H9 (cell line): ENCODE data around the gene PRDM5. TPM values are rescaled to one million over a fixed set of nuclear protein-coding genes. Genes with fewer than 3 reads are reported as not detected.

Source experiments
- DNase-seq: peaks from one replicate; pipeline ENCODE4 v3.0.0-alpha.2; 2017
- H2AFZ ChIP-seq: one replicate; pipeline ENCODE4 v1.6.1; 2013; ENCODE audit warnings: mild to moderate bottlenecking, low read length, control low read depth, moderate library complexity
- H2AK5ac ChIP-seq: 2 replicates; pipeline ENCODE4 v1.6.1; 2013; ENCODE audit warnings: low read length, control low read depth, mixed read lengths; ENCODE audit not compliant: insufficient read length
- H2BK120ac ChIP-seq: one replicate; pipeline ENCODE4 v1.6.1; 2013; ENCODE audit warnings: low read depth, mild to moderate bottlenecking, low read length, control low read depth, inconsistent platforms; ENCODE audit not compliant: poor library complexity, severe bottlenecking
- H2BK12ac ChIP-seq: 2 replicates; pipeline ENCODE4 v1.6.1; 2013; ENCODE audit warnings: low read length, control low read depth, mixed read lengths, low read depth; ENCODE audit not compliant: insufficient read length
- H2BK15ac ChIP-seq: 2 replicates; pipeline ENCODE4 v1.6.1; 2013; ENCODE audit warnings: low read depth, low read length, control low read depth
- H2BK20ac ChIP-seq: one replicate; pipeline ENCODE4 v1.6.1; 2013; ENCODE audit warnings: low read depth, mild to moderate bottlenecking, low read length, control low read depth, inconsistent platforms; ENCODE audit not compliant: poor library complexity, severe bottlenecking
- H2BK5ac ChIP-seq: 2 replicates; pipeline ENCODE4 v1.6.1; 2013; ENCODE audit warnings: low read length, control low read depth, mixed read lengths; ENCODE audit not compliant: insufficient read length
- H3K14ac ChIP-seq: 2 replicates; pipeline ENCODE4 v1.6.1; 2013; ENCODE audit warnings: low read length, control low read depth; ENCODE audit not compliant: insufficient read depth
- H3K18ac ChIP-seq: 2 replicates; pipeline ENCODE4 v1.6.1; 2013; ENCODE audit warnings: low read depth, mild to moderate bottlenecking, mixed read lengths, low read length, control low read depth; ENCODE audit not compliant: insufficient read length
- H3K23ac ChIP-seq: 2 replicates; pipeline ENCODE4 v1.6.1; 2013; ENCODE audit warnings: low read length, control low read depth, mixed read lengths, low read depth; ENCODE audit not compliant: insufficient read length
- H3K23me2 ChIP-seq: 2 replicates; pipeline ENCODE4 v1.6.1; 2013; ENCODE audit warnings: low read depth, mild to moderate bottlenecking, mixed read lengths, low read length, control low read depth; ENCODE audit not compliant: insufficient read length, poor library complexity, severe bottlenecking
- H3K27ac ChIP-seq: 2 replicates; pipeline ENCODE4 v1.5.1; 2013; ENCODE audit warnings: low read length, control low read depth, mixed read lengths, low read depth; ENCODE audit not compliant: insufficient read length
- H3K27me3 ChIP-seq: 2 replicates; pipeline ENCODE4 v1.6.1; 2013; ENCODE audit warnings: low read length, control low read depth, inconsistent platforms; ENCODE audit not compliant: insufficient read depth
- H3K4ac ChIP-seq: 2 replicates; pipeline ENCODE4 v1.6.1; 2013; ENCODE audit warnings: low read depth, mild to moderate bottlenecking, control low read depth, inconsistent platforms, low read length, moderate library complexity
- H3K4me1 ChIP-seq: 2 replicates; pipeline ENCODE4 v1.6.1; 2013; ENCODE audit warnings: low read length, control low read depth, inconsistent platforms; ENCODE audit not compliant: insufficient read depth
- H3K4me2 ChIP-seq: 2 replicates; pipeline ENCODE4 v1.6.1; 2013; ENCODE audit warnings: low read length, control low read depth, mixed read lengths; ENCODE audit not compliant: insufficient read length, insufficient read depth
- H3K56ac ChIP-seq: 2 replicates; pipeline ENCODE4 v1.6.1; 2013; ENCODE audit warnings: low read depth, mild to moderate bottlenecking, mixed read lengths, low read length, control low read depth; ENCODE audit not compliant: insufficient read length
- H3K79me1 ChIP-seq: 2 replicates; pipeline ENCODE4 v1.6.1; 2013; ENCODE audit warnings: low read depth, mild to moderate bottlenecking, moderate library complexity, low read length, control low read depth, inconsistent platforms; ENCODE audit not compliant: insufficient read depth, poor library complexity, severe bottlenecking
- H3K79me2 ChIP-seq: 2 replicates; pipeline ENCODE4 v1.6.1; 2013; ENCODE audit warnings: low read length, control low read depth, inconsistent platforms; ENCODE audit not compliant: insufficient read depth
- H3K9ac ChIP-seq: 2 replicates; pipeline ENCODE4 v1.6.1; 2013; ENCODE audit warnings: low read length, control low read depth, mixed read lengths; ENCODE audit not compliant: insufficient read length; ENCODE audit errors: extremely low read depth
- H3K9me3 ChIP-seq: one replicate; pipeline ENCODE4 v1.6.1; 2013; ENCODE audit warnings: low read depth, low read length, inconsistent platforms; ENCODE audit not compliant: control insufficient read depth
- H3T11ph ChIP-seq: one replicate; pipeline ENCODE4 v1.6.1; 2013; ENCODE audit warnings: mild to moderate bottlenecking, low read length, control low read depth, inconsistent platforms
- H4K20me1 ChIP-seq: one replicate; pipeline ENCODE4 v1.6.1; 2013; ENCODE audit not compliant: control insufficient read depth, insufficient read length, insufficient read depth
- H4K5ac ChIP-seq: 2 replicates; pipeline ENCODE4 v1.6.1; 2013; ENCODE audit warnings: low read depth, mild to moderate bottlenecking, mixed read lengths, low read length, control low read depth; ENCODE audit not compliant: insufficient read length
- H4K8ac ChIP-seq: replicated peaks from 2 replicates; pipeline ENCODE4 v1.6.1; 2013; ENCODE audit warnings: low read length, control low read depth, mixed read lengths, low read depth; ENCODE audit not compliant: insufficient read length
- H4K91ac ChIP-seq: 2 replicates; pipeline ENCODE4 v1.6.1; 2013; ENCODE audit warnings: low read depth, mild to moderate bottlenecking, moderate library complexity, mixed read lengths, low read length, control low read depth; ENCODE audit not compliant: insufficient read length
- H3K27ac Mint-ChIP-seq, 3 experiments: 2 replicates in 2 of 3; 3 replicates in 1 of 3; pipeline ENCODE4 v1.8.0; 2020 to 2021; ENCODE audit warnings: mixed read lengths in 3 of 3, mild to moderate bottlenecking in 1 of 3, moderate library complexity in 1 of 3
- H3K27me3 Mint-ChIP-seq: 2 replicates; pipeline ENCODE4 v1.8.0; 2021; ENCODE audit warnings: low read depth, mild to moderate bottlenecking, moderate library complexity, mixed read lengths
- H3K36me3 Mint-ChIP-seq, 3 experiments: 2 replicates in 2 of 3; 3 replicates in 1 of 3; pipeline ENCODE4 v1.8.0; 2020 to 2021; ENCODE audit warnings: low read depth in 3 of 3, mixed read lengths in 3 of 3; ENCODE audit not compliant: insufficient read depth in 1 of 3
- H3K4me1 Mint-ChIP-seq, 2 experiments: 2 replicates each; pipeline ENCODE4 v1.8.0; 2020; ENCODE audit warnings: mixed read lengths in 2 of 2
- H3K4me3 Mint-ChIP-seq, 2 experiments: 2 replicates in 1 of 2; 3 replicates in 1 of 2; pipeline ENCODE4 v1.8.0; 2020 to 2021; ENCODE audit warnings: mild to moderate bottlenecking in 2 of 2, mixed read lengths in 2 of 2, moderate library complexity in 1 of 2
- H3K9me3 Mint-ChIP-seq, 2 experiments: 2 replicates in 1 of 2; 3 replicates in 1 of 2; pipeline ENCODE4 v1.8.0; 2020; ENCODE audit warnings: mild to moderate bottlenecking in 2 of 2, mixed read lengths in 2 of 2, moderate library complexity in 1 of 2
- WGBS: extraction: QIAGEN DNeasy Blood & Tissue Kit; methylation state at CpG from one replicate; pipeline ENCODE4 v1.1.7; 2013; ENCODE audit warnings: missing lambda C conversion rate, low lambda C conversion rate, mixed read lengths; ENCODE audit not compliant: insufficient read length; ENCODE audit errors: extremely low coverage; 5-methylcytosine and 5-hydroxymethylcytosine counted together
- total RNA-seq: library from RNA; stranded (reverse); gene quantifications from 2 replicates; pipeline ENCODE4 v1.2.1, GENCODE V29; 2021
- TF ChIP-seq, protein P1 (sequence below): fragments of 200-600 bp; sonication (generic); conservative IDR thresholded peaks from 3 replicates; pipeline ENCODE4 v1.8.0; 2021; ENCODE audit warnings: antibody characterized with exemption, mild to moderate bottlenecking

The PRDM5 gene
- total RNA-seq, 1 experiment from 2014 or later: 21.7 TPM

DNA sequence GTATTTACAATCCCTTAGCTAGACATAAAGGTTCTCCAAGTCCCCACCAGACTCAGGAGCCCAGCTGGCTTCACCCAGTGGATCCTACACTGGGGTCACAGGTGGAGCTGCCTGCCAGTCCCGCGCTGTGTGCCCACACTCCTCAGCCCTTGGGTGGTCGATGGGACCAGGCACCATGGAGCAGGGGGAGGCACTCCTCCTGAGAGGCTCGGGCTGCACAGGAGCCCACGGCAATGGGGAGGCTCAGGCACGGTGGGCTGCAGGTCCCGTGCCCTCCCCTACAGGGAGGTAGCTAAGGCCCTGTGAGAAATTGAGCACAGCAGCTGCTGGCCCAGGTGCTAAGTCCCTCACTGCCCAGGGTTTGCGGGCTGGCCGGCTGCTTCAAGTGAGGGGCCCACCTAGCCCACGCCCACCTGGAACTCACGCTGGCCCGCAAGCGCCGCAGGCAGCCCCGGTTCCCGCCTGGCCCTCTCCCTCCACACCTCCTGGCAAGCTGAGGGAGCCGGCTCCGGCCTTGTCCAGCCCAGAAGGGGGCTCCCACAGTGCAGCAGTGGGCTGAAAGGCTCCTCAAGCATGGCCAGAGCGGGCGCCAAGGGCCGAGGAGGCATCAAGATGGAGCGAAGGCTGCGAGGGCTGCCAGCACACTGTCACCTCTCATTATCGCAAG is 113.9 kb downstream of the PRDM5 start:
- Histone ChIP-seq H2BK120ac (no peak overlapping the region), H4K20me1 (no peaks in the 10 kb centered on the region), H3K27ac (no peak overlapping the region), H3K18ac (no peak overlapping the region), H2AK5ac (no peak overlapping the region), H3K23ac (no peak overlapping the region), H2BK12ac (no peak overlapping the region), H3K9me3 (no peaks in the 10 kb centered on the region), H2AFZ (no peak overlapping the region), H3K79me2 (no peaks in the 10 kb centered on the region), H3K4me2 (no peak overlapping the region), H2BK15ac (no peak overlapping the region), H3K4me1 (no peaks in the 10 kb centered on the region), H3K79me1 (no peaks in the 10 kb centered on the region), H3K4ac (no peak overlapping the region), H3K27me3 (no peaks in the 10 kb centered on the region), H2BK20ac (no peak overlapping the region), H2BK5ac (no peak overlapping the region), H3K23me2 (no peaks in the 10 kb centered on the region), H3K14ac (no peak overlapping the region; the same call in 1 of the 2 replicates), H4K8ac (no peak overlapping the region), H4K5ac (no peak overlapping the region), H3K56ac (no peak overlapping the region), H4K91ac (no peak overlapping the region), H3T11ph (no peak overlapping the region), H3K9ac (no peak overlapping the region)
- Mint-ChIP-seq H3K4me3 (no peak overlapping the region), H3K27me3 (no peaks in the 10 kb centered on the region), H3K27ac (no peak overlapping the region), H3K4me1 (no peaks in the 10 kb centered on the region), H3K9me3 (peaks cover 19 to 27% of the 10 kb centered on the region in 2 experiments), H3K36me3 (peaks cover 39 to 43% (median 42%) of the 10 kb centered on the region in 3 experiments)
- TF ChIP-seq, protein P1, sequence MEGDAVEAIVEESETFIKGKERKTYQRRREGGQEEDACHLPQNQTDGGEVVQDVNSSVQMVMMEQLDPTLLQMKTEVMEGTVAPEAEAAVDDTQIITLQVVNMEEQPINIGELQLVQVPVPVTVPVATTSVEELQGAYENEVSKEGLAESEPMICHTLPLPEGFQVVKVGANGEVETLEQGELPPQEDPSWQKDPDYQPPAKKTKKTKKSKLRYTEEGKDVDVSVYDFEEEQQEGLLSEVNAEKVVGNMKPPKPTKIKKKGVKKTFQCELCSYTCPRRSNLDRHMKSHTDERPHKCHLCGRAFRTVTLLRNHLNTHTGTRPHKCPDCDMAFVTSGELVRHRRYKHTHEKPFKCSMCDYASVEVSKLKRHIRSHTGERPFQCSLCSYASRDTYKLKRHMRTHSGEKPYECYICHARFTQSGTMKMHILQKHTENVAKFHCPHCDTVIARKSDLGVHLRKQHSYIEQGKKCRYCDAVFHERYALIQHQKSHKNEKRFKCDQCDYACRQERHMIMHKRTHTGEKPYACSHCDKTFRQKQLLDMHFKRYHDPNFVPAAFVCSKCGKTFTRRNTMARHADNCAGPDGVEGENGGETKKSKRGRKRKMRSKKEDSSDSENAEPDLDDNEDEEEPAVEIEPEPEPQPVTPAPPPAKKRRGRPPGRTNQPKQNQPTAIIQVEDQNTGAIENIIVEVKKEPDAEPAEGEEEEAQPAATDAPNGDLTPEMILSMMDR: no peak
- WGBS: no CpG with 5 or more reads among the region's 24 CpGs
- no peak for DNase-seq
